Pancreas (tissue), 10 donors: ENCODE results near the gene NTN1. TPM values are rescaled to one million over a fixed set of nuclear protein-coding genes. Genes with fewer than 3 reads are reported as not detected.
"Not testable (repeated sequence)": the region's sequence is repeated elsewhere in the genome, so short reads cannot be mapped to it uniquely, and the experiment has no call there.

Experiments
- ATAC-seq, 4 donors: fragments of 200-7000 bp; cut with Tn5 transposase; one replicate each; pipeline versions ENCODE4 v1.8.0 to v1.9.1; 2020; ENCODE audit warnings: mild to moderate bottlenecking in 4 of 4, moderate library complexity in 4 of 4
- DNase-seq, 6 donors: peaks; one replicate each; pipeline ENCODE4 v3.0.0-alpha.2; 2020
- FAIRE-seq: peaks from 2 replicates; lab custom pipeline; 2012; peaks lifted over from hg19 to GRCh38; lab: Jason Lieb, UNC
- H3K27ac ChIP-seq, 4 donors: fragments of 200-600 bp; sonication (generic); 1 replicate in 3 of 4; 2 replicates in 1 of 4; pipeline versions ENCODE4 v1.5.0 to v1.8.0; 2020
- H3K27me3 ChIP-seq, 4 donors: fragments of 200-600 bp; one replicate each; pipeline ENCODE4 v1.8.0; 2021
- H3K36me3 ChIP-seq, 3 donors: fragments of 200-600 bp; sonication (generic) in 1 of 3; one replicate each; pipeline versions ENCODE4 v1.5.0 to v1.8.0; 2020 to 2021
- H3K4me1 ChIP-seq, 3 donors: fragments of 200-600 bp; one replicate each; pipeline ENCODE4 v1.8.0; 2021
- H3K4me3 ChIP-seq, 4 donors: fragments of 200-600 bp; sonication (generic) in 2 of 4; one replicate each; pipeline versions ENCODE4 v1.5.0 to v1.8.0; 2020 to 2021
- H3K9me3 ChIP-seq, 4 donors: fragments of 200-600 bp; one replicate each; pipeline ENCODE4 v1.8.0; 2021
- WGBS, 2 donors: extraction: QIAGEN DNeasy Blood & Tissue Kit; methylation state at CpG; one replicate each; pipeline ENCODE4 v1.1.7; 2013; 5-methylcytosine and 5-hydroxymethylcytosine counted together
- intact Hi-C, 3 donors: fragments of 100-400 bp; cut with DNase I; formaldehyde crosslinking; loops; one replicate each; pipeline versions ENCODE4 v1.11.1 to v1.14.2; 2022
- polyA plus RNA-seq, 2 donors: library from polyadenylated mRNA; stranded (reverse); fragments of 200-250 nt; gene quantifications; one replicate each; pipeline ENCODE4 v1.2.3, GENCODE V29; 2013
- total RNA-seq, 6 donors: library from RNA; stranded (reverse); fragmentation: NEBNext Ultra II Directional in 4 of 6; extraction: Animal tissue kit (Norgen Biotek cat#: 25700) in 4 of 6; gene quantifications; one replicate each; pipeline versions ENCODE4 v1.2.1 to v1.2.4, GENCODE V29; 2021 to 2023
- TF ChIP-seq, protein P1 (sequence below), 4 donors: fragments of 200-600 bp; sonication (generic) in 3 of 4; IDR thresholded peaks; one replicate each; pipeline versions ENCODE4 v1.5.0 to v1.8.0; 2021; ENCODE audit warnings: antibody characterized with exemption in 4 of 4
- donor health status: healthy with polysubstance abuse.
- donor health status: DM: no; HTN: no; CAD: no; lungs with moderate emphysema.
- donor health status: DM: no; HTN: no; CAD: no.
- donor health status: control.
- donor health status: control.
- donor health status: Bipolar disorder and iron deficiency.
- donor health status: DM: yes; HTN: yes; CAD: no.
- donor health status: DM: no; HTN: no; CAD: no.
- donor health status: DM: no; HTN: no; CAD: no.
- donor health status: DM: yes; HTN: yes; CAD: no.

Gene NTN1
- total and polyA plus RNA-seq, 8 donors: 1.8 to 4.3 (median 2.5) TPM

DNA sequence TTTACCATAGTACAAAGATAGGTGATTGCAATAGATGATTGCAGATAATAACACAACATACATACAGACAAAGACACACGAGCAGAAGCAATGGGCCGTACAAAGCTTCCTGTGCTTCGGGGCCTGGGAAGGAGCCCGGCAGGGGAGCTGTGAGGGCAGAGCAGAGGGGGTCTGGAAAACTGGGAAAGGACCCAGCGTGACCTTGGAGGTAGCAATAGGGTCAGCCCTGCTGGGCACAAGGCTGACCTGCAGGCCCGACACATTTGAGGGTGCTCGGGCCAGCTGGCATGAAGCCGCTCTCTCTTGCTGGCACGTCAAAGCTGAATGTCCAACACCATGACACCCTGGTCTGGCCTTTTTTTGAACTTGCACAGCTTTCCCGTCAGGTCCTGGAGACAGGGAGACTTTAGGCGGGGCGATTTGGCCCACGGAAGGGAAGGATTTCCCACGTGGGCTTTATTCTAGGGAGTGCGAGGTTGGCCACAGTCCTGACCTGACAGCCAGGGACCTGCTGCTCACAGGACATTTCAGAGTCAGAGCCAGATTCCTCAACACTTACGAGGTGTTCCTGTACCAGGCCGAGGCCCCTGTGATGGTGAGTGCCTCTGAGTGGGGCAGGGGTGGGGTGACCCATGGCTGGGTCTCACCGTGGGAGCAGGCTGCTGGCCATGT, 83.2 kb downstream of the NTN1 start:
- intact Hi-C loops: no loop called here
- peak in 3 of 4 donors; percentile 21 to 56 (median 39) for ATAC-seq
- WGBS, 2 donors: 69 to 81% methylated on average over 18 of the region's 18 CpGs
- no peak for FAIRE-seq
- no peak overlapping the region for H3K27ac ChIP-seq
- TF ChIP-seq, protein P1, sequence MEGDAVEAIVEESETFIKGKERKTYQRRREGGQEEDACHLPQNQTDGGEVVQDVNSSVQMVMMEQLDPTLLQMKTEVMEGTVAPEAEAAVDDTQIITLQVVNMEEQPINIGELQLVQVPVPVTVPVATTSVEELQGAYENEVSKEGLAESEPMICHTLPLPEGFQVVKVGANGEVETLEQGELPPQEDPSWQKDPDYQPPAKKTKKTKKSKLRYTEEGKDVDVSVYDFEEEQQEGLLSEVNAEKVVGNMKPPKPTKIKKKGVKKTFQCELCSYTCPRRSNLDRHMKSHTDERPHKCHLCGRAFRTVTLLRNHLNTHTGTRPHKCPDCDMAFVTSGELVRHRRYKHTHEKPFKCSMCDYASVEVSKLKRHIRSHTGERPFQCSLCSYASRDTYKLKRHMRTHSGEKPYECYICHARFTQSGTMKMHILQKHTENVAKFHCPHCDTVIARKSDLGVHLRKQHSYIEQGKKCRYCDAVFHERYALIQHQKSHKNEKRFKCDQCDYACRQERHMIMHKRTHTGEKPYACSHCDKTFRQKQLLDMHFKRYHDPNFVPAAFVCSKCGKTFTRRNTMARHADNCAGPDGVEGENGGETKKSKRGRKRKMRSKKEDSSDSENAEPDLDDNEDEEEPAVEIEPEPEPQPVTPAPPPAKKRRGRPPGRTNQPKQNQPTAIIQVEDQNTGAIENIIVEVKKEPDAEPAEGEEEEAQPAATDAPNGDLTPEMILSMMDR (IDR thresholded peaks at IDR 0.05): no peak
- H3K4me1 ChIP-seq: peaks cover 8 to 11% (median 11%) of the 10 kb centered on the region in 3 donors
- no peaks in the 10 kb centered on the region for H3K9me3 ChIP-seq
- no peak overlapping the region for H3K4me3 ChIP-seq
- DNase-seq: peak in 2 of 6 donors; percentile 22 to 56
- H3K27me3 ChIP-seq: no peaks in the 10 kb centered on the region
- no peaks in the 10 kb centered on the region for H3K36me3 ChIP-seq

- no peaks in the 10 kb centered on the region for H3K9me3 ChIP-seq
- TF ChIP-seq, protein P1 (IDR thresholded peaks at IDR 0.05): no peak
- no peak for FAIRE-seq
- intact Hi-C loops: no loop called here
- no peak overlapping the region for H3K4me3 ChIP-seq
- no peak overlapping the region for H3K27ac ChIP-seq
- 78 to 81% methylated on average over 9 of the region's 9 CpGs for WGBS, 2 donors
- H3K36me3 ChIP-seq: no peaks in the 10 kb centered on the region
- no peak for ATAC-seq
- no peaks in the 10 kb centered on the region for H3K27me3 ChIP-seq
- DNase-seq: no peak
- H3K4me1 ChIP-seq: peaks cover 8 to 11% (median 11%) of the 10 kb centered on the region in 3 donors
Observed at GRCh38 chr17:9105068-9105868, 84.0 kb downstream of the NTN1 start.

DNA sequence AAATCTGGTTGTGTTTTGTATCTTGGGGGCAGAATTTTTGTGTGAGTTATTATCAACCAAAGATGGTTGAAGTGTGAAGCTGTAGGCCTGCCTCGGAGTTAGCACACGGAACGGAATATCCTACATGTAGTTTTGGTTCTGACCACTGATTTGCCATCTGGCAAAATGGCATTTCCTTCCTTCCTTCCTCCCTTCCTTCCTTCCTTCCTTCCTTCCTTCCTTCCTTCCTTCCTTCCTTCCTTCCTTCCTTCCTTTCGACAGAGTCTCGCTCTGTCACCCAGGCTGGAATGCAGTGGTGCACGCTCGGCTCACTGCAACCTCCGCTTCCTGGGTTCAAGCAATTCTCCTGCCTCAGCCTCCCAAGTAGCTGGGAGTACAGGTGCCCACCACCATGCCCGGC, 85.0 kb downstream of the NTN1 start:
- H3K27ac ChIP-seq, intact Hi-C loops, ATAC-seq, FAIRE-seq, H3K4me3 ChIP-seq, DNase-seq, H3K4me1 ChIP-seq, H3K9me3 ChIP-seq, H3K36me3 ChIP-seq, H3K27me3 ChIP-seq: not testable (repeated sequence)
- 83 to 86% methylated on average over 8 to 9 of the region's 9 CpGs for WGBS, 2 donors

- no peaks in the 10 kb centered on the region for H3K4me1 ChIP-seq
- DNase-seq (no peak), ATAC-seq (no peak), FAIRE-seq (no peak)
- H3K9me3 ChIP-seq: no peaks in the 10 kb centered on the region
- H3K36me3 ChIP-seq: no peaks in the 10 kb centered on the region
- intact Hi-C loops: no loop called here
- TF ChIP-seq, protein P1 (IDR thresholded peaks at IDR 0.05): no peak
- H3K27ac ChIP-seq: no peak overlapping the region
- no peak overlapping the region for H3K4me3 ChIP-seq
- no peaks in the 10 kb centered on the region for H3K27me3 ChIP-seq
- WGBS, 2 donors: 81 to 84% methylated on average over 4 of the region's 4 CpGs
Observed at GRCh38 chr17:9107527-9107926, 86.2 kb downstream of the NTN1 start.

GRCh38 chr17:9108146-9108545, 86.8 kb downstream of the NTN1 start:
- Histone ChIP-seq H3K27ac (no peak overlapping the region), H3K27me3 (no peaks in the 10 kb centered on the region), H3K36me3 (no peaks in the 10 kb centered on the region), H3K4me3 (no peak overlapping the region), H3K9me3 (no peaks in the 10 kb centered on the region), H3K4me1 (no peaks in the 10 kb centered on the region)
- no peak for DNase-seq
- no peak for FAIRE-seq
- WGBS, 2 donors: 88 to 89% methylated on average over 6 of the region's 6 CpGs
- TF ChIP-seq, protein P1 (IDR thresholded peaks at IDR 0.05): no peak
- intact Hi-C loops: no loop called here
- ATAC-seq: no peak
